Measurements from ENCODE around the gene IL24. TPM values are rescaled to one million over a fixed set of nuclear protein-coding genes. Genes with fewer than 3 reads are reported as not detected.

The IL24 gene
- total and polyA plus RNA-seq, 2 donors (not counting 1 experiment from before 2014, with no cell fraction given) = not detected

GRCh38 chr1:206913766-206914537 is 16.7 kb downstream of the IL24 start:
- H3K36me3 ChIP-seq (replicated peaks in 1 of 2; ENCODE audit: control extremely low read depth in 1 of 2, control insufficient read depth in 1 of 2, extremely low read depth in 1 of 2, insufficient read depth in 2 of 2, low read length in 1 of 2) = peaks cover 8 to 93% of the 10 kb centered on the region in 2 experiments
- 92% methylated on average over 2 of the region's 12 CpGs for WGBS (ENCODE audit: insufficient coverage)
- CTCF ChIA-PET = interaction anchor here (0.6 to 13.0 kb wide), 14 partner anchors 7 to 314 kb away, joined by 3 to 723 read pairs (median 29); partner anchors contain the start of genes FCMR and IL20
- Mint-ChIP-seq H3K4me1 (peaks cover 91% of the 10 kb centered on the region), H3K27me3 (no peaks in the 10 kb centered on the region), H3K27ac (peak overlapping the region; percentile 87), H3K9me3 (ENCODE audit: insufficient read depth) (no peaks in the 10 kb centered on the region), H3K4me3 (no peak overlapping the region)
- POLR2A ChIA-PET = interaction anchor here (0.7 to 8.6 kb wide), 6 partner anchors 8 to 60 kb away, joined by 3 to 69 read pairs (median 11); partner anchors contain the start of gene FCMR
- H2AFZ ChIP-seq (ENCODE audit: insufficient read depth, low read depth, low read length, poor library complexity, severe bottlenecking) = no peak overlapping the region
- peaks cover 89 to 94% of the 10 kb centered on the region in 2 donors for H3K4me1 ChIP-seq (ENCODE audit: control insufficient read depth in 2 of 2, insufficient read depth in 2 of 2, low read length in 2 of 2)
- peaks cover 98% of the 10 kb centered on the region for H3K79me2 ChIP-seq (ENCODE audit: control insufficient read depth, insufficient read depth, low read length)
- H3K9me3 ChIP-seq (ENCODE audit: control extremely low read depth in 1 of 3, control insufficient read depth in 2 of 3, insufficient read depth in 1 of 3, low read length in 2 of 3) = no peaks in the 10 kb centered on the region
- peak overlapping the region; percentile 34 to 88 for H3K27ac ChIP-seq (ENCODE audit: low read length in 2 of 2)
- peak overlapping the region; percentile 81 for H3K4me2 ChIP-seq (replicated peaks; ENCODE audit: low read depth, low read length, poor library complexity, severe bottlenecking)
- H3K9ac ChIP-seq (ENCODE audit: low read length) = peak overlapping the region; percentile 96
- no peak for TF ChIP-seq CTCF (IDR thresholded peaks at IDR 0.05)
- TF ChIP-seq EZH2 (IDR thresholded peaks at IDR 0.05; ENCODE audit: borderline replicate concordance, insufficient read depth, low read depth, low read length, poor library complexity, severe bottlenecking) = no peak
- ATAC-seq (ENCODE audit: low read depth) (no peak), DNase-seq (no peak)
- intact Hi-C loops (cut with micrococcal nuclease) = loop anchor here (10.0 kb wide), 1 partner anchor 439 kb away; the partner anchor contains the start of gene IKBKE
- peaks cover 100% of the 10 kb centered on the region for H4K20me1 ChIP-seq (ENCODE audit: control insufficient read depth, insufficient read depth, low read length, poor library complexity, severe bottlenecking)
- H3K4me3 ChIP-seq (ENCODE audit: control extremely low read depth in 1 of 5, extremely low read depth in 1 of 5, insufficient read depth in 1 of 5, low read depth in 2 of 5, low read length in 4 of 5) = peak overlapping the region in 4 of 5 experiments; percentile 4 to 99 (median 76)
- no peaks in the 10 kb centered on the region for H3K27me3 ChIP-seq (replicated peaks in 1 of 4; ENCODE audit: control extremely low read depth in 1 of 4, control insufficient read depth in 3 of 4, insufficient read depth in 4 of 4, low read length in 3 of 4)
